ENCODE data around the gene PRR16.
A peak's percentile ranks its signal among the peaks of the same experiment; 100 is the strongest.

Gene PRR16

DNA sequence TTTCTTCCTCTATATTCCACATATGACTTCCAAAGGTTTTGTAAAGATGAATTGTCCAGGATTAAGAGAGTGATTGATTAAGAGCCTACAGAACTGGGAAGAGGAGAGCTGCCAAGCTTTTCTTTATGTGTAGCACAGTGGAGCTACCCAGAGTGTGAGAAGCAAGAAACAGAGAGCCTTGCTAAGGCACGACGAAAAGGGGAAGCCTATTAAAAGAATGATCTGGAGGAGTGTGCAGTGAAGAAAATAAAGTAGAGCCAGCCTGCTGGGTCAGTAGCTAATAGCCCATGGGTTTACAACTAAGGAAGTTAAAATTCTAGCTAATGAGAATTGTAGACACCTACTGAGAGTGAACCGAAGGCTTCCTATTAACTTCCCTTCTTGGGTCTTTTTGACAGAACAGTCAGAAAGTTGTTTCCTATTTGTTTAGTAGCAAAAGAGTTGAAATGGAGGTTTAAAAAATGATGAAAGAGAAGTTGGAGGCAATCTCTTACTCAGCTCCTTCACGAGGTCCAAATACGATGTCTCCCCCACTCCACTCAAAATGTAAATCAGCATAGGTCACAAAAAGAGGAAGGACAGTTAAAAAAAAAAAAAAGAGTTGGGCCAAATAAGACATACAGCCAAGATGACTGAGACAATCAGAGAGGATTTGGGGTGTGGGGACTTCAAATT is 957 bp upstream of the PRR16 start:
- no peak for DNase-seq (ENCODE audit: low spot score)

DNA sequence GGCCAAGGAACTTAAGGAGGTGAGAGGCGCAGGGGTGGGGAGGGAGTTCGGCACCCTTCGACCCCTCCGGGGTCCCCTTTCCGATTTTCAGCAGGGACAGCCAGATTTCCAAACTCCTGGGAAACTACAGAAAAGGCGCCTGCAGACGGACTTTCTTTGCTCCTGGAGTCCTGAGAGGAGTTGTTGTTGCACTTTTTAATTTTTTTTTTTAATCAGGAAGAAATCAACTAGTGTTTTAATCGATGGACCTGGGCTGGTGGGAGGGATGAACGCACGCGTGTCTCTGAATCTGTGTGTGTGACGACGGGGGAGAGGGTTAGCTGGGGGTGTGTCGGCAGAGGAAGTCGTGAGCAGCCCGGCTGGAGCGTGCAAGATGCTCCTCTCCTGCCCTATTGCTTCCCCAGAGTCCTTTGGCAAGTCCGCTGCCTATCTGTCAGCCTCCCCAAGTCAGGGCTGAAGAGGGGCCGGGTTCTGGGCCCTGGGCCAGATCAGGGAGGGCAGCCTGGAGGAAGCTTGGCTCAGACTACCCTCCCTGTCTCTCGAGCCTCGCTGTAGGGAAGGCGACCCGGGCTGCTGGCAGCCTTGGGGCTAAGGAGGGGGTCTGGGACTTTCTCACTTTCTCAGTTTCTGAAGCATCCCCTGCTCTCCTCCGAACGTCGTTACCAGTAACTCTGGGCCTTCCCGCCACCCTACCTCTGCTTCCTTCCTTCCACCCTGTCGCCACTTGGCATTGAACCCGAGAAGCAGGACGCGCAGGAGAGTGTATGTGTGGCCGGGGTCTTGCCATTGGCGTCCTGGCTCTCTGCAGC is 731 bp downstream of the PRR16 start:
- DNase-seq (ENCODE audit: low spot score) = peak; percentile 77

DNA sequence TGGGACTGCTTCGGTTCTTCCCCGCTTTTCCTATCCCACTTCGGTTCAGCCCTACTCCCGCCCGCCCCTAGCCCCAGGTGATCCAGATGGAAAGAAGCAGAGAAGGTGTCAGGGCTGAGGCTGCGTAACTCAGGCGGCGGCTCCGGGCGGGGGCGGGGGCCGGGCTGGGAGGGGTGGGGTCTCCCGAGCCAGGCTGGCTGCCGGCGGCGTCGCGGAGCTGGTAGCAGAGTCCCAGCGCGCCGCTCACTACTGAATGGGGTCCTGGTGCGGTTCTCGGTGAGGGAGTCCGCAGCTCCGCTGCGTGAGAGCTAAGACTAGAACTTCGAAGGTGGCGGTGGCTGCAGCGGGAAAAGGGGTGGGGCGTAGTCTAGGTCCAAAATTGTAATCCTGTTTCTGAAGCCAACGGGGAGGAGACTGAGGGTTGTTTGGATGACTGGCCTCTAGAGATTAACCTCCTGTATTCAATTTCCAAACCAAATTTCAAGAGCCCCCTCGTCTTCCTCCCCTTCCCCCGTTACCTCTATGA is 1.4 kb downstream of the PRR16 start:
- DNase-seq (ENCODE audit: low spot score) = peak; percentile 69

DNA sequence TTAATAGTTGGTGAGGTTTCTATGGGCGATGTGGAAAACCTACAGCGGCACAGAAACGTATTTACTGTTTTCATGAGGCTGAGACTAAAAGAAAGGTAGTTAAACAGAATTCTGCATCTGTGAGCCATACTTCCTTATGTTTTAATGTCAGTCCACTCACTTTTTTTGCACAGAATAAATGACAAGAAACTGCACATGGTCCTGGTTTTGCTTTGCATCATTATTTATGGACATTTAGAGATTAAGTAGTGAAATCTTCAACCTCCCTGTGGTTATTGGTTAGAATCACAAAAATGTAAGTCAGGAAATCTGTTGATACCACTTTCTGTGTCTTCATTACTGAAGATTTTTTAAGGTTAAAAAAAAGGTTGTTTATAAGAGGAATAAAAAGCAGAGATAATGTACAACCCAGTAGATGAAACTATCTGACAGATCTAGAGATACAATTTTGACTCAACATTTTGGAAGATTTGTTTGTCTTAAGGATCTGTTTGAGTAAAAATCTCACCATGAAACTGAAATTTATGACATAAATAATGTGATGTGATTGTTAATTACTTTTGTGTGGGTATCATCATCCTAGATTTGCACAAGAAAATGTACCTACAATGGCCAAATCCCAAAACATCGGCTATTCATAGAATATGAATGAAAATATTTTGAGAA is 2.4 kb downstream of the PRR16 start:
- no peak for DNase-seq (ENCODE audit: low spot score)

DNA sequence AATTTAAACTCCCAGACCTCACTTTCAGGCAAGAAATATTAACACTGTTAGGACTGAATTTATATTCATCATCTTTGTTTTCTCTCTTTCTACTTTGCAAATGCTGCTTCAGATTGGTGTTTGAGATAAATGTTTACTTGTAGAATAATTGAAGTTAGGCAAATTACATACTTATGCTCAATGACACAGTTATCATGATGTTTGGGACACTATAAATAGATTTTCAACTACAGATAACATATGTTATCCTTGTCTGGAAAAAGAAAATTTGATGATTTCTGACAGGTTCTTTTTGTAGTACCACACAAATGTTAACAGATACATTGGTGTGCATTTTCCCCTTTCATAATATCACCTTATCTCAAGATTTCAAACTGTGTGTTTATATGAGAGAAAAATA is 7.9 kb downstream of the PRR16 start:
- DNase-seq (ENCODE audit: low spot score) = no peak

DNA sequence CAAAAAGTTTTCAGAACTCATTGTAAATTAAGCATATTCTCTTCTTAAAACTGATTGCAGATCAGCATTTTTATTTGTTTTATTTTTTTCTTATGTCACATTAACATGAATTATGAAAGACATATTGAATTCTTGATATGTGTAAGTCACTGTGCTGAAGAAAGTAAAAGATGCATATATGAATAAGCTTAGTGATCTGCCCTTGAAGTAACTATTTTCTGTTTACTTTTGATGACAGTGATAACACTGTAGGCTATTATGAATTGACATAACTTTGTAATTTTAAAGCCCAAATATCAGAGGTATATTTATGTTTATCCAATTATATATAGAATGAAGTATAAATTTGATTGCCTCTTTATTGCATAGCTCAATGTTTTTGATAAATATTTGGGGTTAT is 8.8 kb downstream of the PRR16 start:
- no peak for DNase-seq (ENCODE audit: low spot score)

DNA sequence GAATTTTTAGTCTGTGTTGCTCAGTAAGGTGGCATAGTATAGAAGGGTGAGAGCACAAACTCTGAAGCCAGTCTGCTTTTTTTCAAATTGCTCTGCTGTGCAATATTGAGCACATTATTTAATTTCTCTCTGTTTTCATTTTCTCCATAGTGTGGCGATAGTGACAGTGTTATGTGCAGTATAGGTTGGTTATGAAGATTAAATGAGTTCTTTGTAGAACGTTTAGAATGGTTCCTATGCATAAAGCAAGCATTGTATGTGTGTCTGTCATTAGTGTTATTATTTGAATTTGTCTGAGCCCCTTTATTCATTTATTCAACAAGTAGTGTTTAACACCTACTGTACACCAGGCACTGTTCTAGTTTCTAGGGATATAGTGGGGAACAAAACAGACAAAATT is 9.2 kb downstream of the PRR16 start:
- no peak for DNase-seq (ENCODE audit: low spot score)

DNA sequence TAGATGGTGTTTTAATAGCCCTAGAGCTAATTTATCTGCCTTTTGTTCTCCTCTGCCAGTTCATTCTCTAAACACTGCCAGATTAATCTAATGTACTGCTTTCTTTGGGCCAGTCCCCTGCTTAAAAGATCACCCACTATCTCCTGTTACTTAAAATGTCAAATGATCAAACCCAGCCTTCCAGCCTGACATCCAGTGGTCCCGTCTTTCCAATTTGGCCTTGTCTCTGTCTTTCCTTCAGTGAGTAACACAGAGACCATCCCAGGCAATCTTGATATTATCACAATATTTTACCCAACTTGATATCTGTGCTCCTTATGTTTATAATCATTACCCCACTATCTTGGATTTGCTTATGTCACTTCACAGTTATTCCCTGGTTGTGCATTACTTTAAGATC is 12.0 kb downstream of the PRR16 start:
- no peak for DNase-seq (ENCODE audit: low spot score)

DNA sequence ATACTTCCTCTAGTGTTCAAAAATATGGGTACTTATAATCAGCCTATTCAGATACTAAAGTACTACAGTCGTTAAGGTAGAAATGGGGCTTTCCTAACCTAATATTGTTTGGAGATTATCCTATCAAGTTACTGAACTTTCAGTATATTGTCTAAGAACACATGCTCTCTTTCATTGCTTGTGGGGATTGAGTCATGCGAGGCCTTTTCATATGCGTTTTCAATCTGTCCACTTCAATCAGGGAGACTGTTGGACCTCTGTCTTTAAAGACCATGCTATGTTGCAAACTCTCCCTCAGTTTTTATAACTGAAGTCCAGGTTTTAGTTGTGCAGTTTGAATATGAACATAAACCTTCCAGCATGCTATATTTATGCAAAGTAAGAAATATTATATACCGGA is 15.0 kb downstream of the PRR16 start:
- DNase-seq (ENCODE audit: low spot score) = no peak

DNA sequence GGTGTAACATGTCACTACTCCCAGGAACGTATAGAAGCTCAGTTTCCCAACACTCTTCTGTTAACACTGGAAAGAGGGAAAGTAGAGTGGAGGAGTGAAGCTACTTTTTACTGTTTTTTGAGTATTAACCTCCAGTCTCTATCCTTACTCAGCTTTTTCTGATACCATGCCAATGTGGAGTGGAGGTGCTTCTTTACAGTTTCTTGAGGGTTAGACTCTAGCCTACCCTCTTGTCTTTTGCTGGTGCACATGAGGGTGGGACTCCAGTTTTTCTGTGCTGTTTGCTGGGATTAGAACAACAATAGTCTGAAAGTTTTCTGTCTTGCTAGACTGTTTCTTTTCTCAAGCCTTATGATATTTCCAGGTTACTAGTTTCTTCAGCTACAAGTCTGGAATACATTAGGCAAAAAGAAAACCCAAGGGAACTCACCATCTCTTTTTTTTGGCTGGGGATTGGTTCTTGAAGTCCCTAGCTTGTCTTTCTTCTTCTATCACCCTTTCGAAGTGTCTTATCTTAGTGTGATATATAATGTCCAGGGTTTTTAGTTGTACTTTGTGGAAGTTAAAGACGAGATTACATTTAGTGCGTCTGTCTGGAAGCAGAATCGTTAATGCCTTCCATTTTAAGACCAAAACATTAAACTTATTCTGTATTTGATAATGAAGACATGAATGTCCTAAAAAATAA is 35.9 kb downstream of the PRR16 start:
- no peak for DNase-seq (ENCODE audit: low spot score)

DNA sequence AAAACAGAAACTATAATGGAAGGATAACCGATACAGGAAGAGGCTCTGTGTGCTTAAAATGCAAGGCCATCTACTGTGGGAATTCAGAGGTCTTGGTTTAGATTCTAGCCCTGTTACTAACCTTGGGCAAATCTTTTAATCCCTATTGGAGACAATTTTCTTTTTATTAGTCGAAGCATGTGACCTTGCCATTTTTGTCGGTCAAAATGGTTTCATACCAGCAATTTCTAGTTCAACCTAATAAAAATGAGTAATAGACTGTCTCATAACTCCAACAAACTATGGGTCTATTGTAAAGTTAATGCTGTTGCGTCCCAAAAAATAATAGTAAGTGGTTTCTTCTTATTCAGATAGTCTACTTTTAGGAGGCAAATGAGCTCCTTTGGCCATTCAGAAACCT is 38.4 kb downstream of the PRR16 start:
- DNase-seq (ENCODE audit: low spot score) = no peak

DNA sequence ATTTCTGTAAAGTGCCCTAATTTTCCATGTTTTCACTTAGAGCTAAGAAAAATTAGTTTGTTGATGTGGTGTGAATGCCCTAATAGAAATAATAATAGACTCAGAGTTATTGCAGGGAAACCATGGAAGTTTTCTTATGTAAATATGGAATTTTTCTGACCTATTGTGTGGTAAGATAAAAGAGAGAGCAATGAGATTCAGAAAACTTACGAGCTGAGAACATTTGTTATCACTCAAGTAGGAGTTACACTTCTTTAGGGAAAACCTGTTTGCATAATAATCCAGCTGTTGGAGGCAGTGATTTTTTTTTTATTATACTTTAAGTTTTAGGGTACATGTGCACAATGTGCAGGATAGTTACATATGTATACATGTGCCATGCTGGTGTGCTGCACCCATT is 39.2 kb downstream of the PRR16 start:
- DNase-seq (ENCODE audit: low spot score) = no peak

DNA sequence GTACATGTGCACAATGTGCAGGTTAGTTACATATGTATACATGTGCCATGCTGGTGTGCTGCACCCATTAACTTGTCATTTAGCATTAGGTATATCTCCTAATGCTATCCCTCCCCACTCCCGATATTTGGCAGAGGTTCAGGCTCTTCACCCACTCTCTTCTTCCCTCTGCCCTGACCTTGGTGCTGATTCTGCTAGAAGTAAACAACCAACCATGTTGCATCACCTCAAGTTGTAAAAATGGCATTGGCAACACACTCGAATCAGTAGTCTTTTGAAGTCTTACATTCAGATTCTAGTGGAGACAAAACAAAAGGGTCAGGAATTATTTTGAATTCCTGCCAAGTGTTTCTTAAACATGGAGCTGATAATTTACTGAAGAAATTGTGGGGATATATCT is 40.0 kb downstream of the PRR16 start:
- DNase-seq (ENCODE audit: low spot score) = no peak

DNA sequence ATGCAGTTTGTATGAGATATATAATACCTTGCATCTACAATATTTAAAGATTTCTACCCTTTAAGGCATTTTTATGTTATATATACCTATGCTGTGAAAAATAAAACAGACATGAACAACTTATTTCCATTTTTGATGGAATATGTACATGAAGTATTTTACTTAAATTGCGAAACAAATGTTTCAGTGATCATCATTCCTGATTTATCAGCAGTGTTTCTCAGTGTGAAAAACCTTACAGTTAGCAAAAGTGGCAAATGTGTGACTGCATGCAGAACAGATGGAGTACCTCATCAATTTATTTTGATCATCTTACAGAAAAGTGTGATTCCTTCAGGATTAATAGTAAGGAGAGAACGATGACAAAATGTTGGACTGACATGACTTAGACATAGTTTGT is 43.1 kb downstream of the PRR16 start:
- DNase-seq (ENCODE audit: low spot score) = no peak

DNA sequence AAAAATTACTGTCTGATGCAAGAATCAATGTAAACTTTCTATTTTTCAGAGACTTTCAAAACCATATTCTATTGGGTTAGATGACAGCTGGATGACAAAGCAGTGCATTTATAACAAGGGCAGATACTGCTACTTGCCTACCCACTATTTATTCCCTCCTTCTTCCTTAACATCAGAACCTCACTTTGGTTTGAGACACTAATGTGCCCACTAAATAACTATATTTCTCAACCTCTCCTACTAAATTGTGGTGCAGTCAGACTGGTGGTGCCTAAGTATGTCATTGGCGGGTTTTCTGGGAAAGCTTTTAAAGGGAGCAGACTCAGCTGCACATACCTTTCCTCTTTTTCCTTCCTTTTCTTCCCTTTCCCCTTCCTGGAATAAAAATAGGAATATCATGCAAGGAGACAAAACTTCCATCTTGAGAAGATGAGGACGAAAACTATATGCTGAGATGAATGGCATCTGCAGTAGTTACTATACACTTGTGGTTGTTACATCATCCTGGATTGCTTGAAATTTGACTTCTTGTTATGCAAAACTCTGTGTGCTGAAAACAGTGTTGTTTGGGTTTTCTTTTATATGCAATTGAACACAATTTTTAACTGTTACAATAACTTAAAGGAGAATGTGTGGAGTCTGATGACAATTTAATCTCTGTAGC is 43.8 kb downstream of the PRR16 start:
- DNase-seq (ENCODE audit: low spot score) = peak; percentile 6

DNA sequence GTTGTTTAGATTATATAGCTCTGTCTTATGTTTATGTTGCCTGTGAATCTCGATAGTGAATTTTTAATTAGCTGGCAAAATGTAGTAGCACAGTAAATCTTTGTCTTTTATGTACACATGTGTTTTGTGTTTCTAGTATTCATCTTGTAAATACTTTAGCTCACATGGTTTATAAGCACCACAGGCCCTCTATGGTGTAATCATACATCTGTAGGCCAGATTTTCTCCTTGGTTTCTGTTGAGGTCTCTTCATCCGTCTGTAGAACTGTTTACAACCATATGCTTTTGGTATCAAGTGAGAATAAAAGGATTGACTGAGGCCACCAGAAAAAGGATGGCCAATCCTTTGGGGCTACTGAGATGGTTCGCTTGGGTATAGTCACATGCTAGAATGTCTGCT is 45.0 kb downstream of the PRR16 start:
- peak; percentile 50 for DNase-seq (ENCODE audit: low spot score)

DNA sequence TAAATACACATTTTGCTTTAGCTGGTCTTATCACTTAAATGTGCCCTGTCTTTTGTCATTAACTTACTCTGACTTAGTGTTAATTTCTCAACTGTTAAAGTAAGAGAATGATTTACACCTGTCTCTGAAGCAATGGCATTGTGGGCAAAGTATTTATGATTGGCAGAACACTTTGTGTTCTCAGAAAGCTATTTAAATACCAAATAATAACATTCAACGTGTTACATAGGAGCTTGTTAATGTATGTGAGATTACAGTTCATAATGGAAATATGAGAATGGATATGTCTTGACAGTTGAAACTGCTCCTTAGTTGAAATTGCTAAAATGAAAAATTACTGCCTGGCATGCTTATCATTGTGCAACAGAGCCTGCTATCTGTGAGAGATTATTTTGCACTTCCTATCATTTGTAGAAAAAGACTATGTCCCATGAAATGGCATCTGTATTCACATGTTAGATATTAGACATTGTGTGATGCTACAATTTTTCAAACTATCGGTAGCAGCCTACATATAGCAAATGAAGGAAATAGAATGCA is 46.1 kb downstream of the PRR16 start:
- no peak for DNase-seq (ENCODE audit: low spot score)

DNA sequence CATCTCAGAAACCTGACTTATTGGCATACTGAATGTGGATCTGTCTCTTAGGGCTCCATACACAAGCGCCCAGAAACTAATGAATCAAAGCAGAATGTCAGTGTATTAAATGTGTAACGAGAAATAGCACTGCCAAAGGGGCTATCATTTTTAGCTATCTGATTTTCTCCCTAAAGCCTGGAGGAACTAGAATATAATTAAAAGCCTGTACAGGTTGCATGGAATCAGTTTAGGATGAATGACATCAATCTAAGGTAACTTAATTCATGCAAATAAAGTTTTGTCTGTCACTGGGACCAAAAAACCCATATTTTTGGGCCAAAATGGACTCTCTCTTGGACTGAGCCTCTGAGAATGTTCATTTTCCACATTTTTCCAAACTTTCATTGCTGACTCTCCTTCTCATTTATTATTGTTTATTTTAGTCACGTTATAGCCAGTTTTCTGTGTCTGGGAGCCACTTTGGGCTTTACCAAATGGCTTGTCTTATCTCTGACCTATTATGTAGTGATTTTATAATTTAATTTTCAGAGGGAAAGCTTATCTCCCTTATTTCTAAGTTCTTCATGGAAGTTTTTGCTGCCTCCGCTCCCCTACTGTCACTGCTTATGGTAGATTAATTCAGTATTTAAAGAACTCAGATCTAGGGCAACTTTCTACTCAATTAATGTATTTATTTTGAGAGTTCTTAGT is 47.0 kb downstream of the PRR16 start:
- DNase-seq (ENCODE audit: low spot score) = no peak

DNA sequence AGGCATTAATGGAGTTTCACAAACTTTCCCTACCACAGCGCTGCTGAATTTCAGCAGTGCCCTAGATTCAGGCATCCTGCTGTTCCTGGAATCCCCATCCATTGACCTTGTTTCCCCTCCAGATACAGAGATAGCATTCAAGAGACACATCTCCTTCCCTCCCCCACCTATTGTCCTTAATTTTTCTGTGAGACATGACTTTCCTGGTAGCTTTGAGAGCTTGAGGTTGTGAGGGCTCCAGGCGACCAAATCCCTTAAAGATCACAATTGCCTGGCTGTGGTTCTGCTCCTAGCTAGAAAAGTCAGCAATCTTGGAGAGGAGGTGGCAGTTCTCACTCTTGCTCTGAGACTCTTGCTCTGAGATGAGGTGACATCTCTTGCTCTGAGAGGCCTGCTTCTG is 48.0 kb downstream of the PRR16 start:
- no peak for DNase-seq (ENCODE audit: low spot score)

DNA sequence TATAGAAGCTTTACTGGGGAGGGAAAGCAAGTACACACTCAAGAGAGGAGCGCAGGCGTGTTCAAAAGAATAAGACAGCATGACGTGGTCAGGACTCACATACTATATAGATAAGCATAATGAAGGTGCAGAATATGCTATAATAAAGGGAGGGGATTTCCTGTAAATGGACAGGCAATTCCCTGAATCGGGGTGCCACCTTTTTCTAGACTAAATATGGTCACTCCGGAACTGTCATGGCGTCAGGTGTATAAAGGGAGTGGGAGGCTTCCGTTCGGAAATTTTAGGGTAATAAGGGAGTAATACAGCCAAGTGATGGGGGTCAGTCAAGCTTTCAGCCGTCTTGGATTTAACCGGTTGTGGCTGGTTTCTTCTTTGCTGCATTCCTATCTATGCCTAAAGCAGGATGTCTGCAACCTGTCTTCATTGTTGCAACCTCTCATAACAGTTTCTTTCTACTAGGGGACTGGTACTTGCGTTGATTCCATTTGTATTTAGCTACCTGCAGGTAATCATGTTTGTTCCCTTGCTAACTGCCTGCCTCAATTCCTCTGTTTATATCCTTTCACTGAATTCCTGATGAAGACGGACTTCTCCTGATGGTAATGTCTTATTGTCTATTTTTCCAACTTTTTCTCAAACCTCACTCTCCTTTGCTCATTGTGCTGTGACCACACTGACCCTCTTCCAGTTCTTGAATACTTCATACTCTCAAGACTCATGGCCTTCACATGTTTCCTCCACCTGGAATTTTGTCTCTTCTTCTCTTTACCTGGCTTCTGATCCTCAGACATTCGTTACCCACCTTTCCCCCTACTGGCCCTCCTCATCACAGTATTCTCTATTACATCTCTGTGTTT is 48.9 kb downstream of the PRR16 start:
- no peak for DNase-seq (ENCODE audit: low spot score)

Data from GM03348 (cell line).